Mesenchymal stem cell (in vitro differentiated cells and primary cell): Measurements from ENCODE around the gene TBX2.

ENCODE experiments used
- DNase-seq: peaks from one replicate; pipeline ENCODE4 v3.0.0-alpha.2; 2013
- H2AFZ ChIP-seq: one replicate; pipeline ENCODE4 v1.6.1; 2013; ENCODE audit warnings: low read depth, mild to moderate bottlenecking, control low read depth, inconsistent platforms, low read length, moderate library complexity
- H2AK5ac ChIP-seq: 2 replicates; pipeline ENCODE4 v1.6.1; 2013; ENCODE audit warnings: low read length, moderate library complexity, mild to moderate bottlenecking, inconsistent platforms; ENCODE audit not compliant: severe bottlenecking
- H2BK120ac ChIP-seq: one replicate; pipeline ENCODE4 v1.6.1; 2013; ENCODE audit warnings: low read depth, mild to moderate bottlenecking, inconsistent platforms, low read length, moderate library complexity
- H2BK12ac ChIP-seq, 2 experiments: one replicate each; pipeline ENCODE4 v1.6.1; 2013; ENCODE audit warnings: inconsistent platforms in 2 of 2, low read length in 2 of 2, mild to moderate bottlenecking in 2 of 2, moderate library complexity in 2 of 2, control low read depth in 1 of 2
- H2BK15ac ChIP-seq: one replicate; pipeline ENCODE4 v1.6.1; 2013; ENCODE audit warnings: mild to moderate bottlenecking, low read depth, inconsistent platforms; ENCODE audit not compliant: poor library complexity, severe bottlenecking
- H2BK5ac ChIP-seq: 2 replicates; pipeline ENCODE4 v1.6.1; 2013; ENCODE audit warnings: low read depth, mild to moderate bottlenecking, low read length, control low read depth, inconsistent platforms; ENCODE audit not compliant: poor library complexity, severe bottlenecking
- H3K14ac ChIP-seq, 2 experiments: one replicate each; pipeline ENCODE4 v1.6.1; 2013; ENCODE audit warnings: inconsistent platforms in 2 of 2, low read length in 2 of 2, control low read depth in 1 of 2, mild to moderate bottlenecking in 1 of 2, moderate library complexity in 1 of 2
- H3K18ac ChIP-seq, 2 experiments: one replicate each; pipeline ENCODE4 v1.6.1; 2013; ENCODE audit warnings: inconsistent platforms in 2 of 2, low read length in 2 of 2, control low read depth in 1 of 2, low read depth in 1 of 2, mild to moderate bottlenecking in 1 of 2
- H3K23ac ChIP-seq, 2 experiments: one replicate each; pipeline ENCODE4 v1.6.1; 2013; ENCODE audit warnings: inconsistent platforms in 2 of 2, low read length in 2 of 2, mild to moderate bottlenecking in 2 of 2, moderate library complexity in 2 of 2, control low read depth in 1 of 2
- H3K27ac ChIP-seq: 2 replicates; pipeline ENCODE4 v1.5.1; 2013; ENCODE audit warnings: mild to moderate bottlenecking, moderate library complexity, low read length, control low read depth, inconsistent platforms; ENCODE audit not compliant: poor library complexity, severe bottlenecking
- H3K27me3 ChIP-seq, 2 experiments: 2 replicates each; pipeline versions ENCODE4 v1.6.1 to v1.7.0; 2013; ENCODE audit warnings: low read length in 2 of 2, mild to moderate bottlenecking in 2 of 2, moderate library complexity in 2 of 2, control low read depth in 1 of 2, inconsistent platforms in 1 of 2; ENCODE audit not compliant: control insufficient read depth in 1 of 2, insufficient read depth in 1 of 2
- H3K36me3 ChIP-seq, 2 experiments: 2 replicates each; pipeline versions ENCODE4 v1.6.1 to v1.7.0; 2013; ENCODE audit warnings: low read length in 2 of 2, control low read depth in 1 of 2, inconsistent platforms in 1 of 2, low read depth in 1 of 2, mild to moderate bottlenecking in 1 of 2; ENCODE audit not compliant: insufficient read depth in 2 of 2, control insufficient read depth in 1 of 2
- H3K4ac ChIP-seq, 2 experiments: one replicate each; pipeline ENCODE4 v1.6.1; 2013; ENCODE audit warnings: inconsistent platforms in 2 of 2, low read length in 2 of 2, mild to moderate bottlenecking in 2 of 2, moderate library complexity in 2 of 2, control low read depth in 1 of 2, low read depth in 1 of 2
- H3K4me1 ChIP-seq: 2 replicates; pipeline ENCODE4 v1.6.1; 2013; ENCODE audit warnings: low read depth, low read length, control low read depth; ENCODE audit not compliant: control insufficient read depth, insufficient read depth
- H3K4me2 ChIP-seq: 2 replicates; pipeline ENCODE4 v1.6.1; 2013; ENCODE audit warnings: low read length, mild to moderate bottlenecking, inconsistent platforms; ENCODE audit not compliant: poor library complexity, severe bottlenecking
- H3K4me3 ChIP-seq, 2 experiments: 2 replicates each; pipeline versions ENCODE4 v1.5.1 to v1.7.0; 2013; ENCODE audit warnings: low read length in 2 of 2, mild to moderate bottlenecking in 2 of 2, control low read depth in 1 of 2, low read depth in 1 of 2; ENCODE audit not compliant: insufficient read depth in 1 of 2
- H3K79me1 ChIP-seq: replicated peaks from 2 replicates; pipeline ENCODE4 v1.6.1; 2013; ENCODE audit warnings: mild to moderate bottlenecking, control low read depth, low read length, inconsistent platforms; ENCODE audit not compliant: poor library complexity, severe bottlenecking
- H3K9ac ChIP-seq: 2 replicates; pipeline ENCODE4 v1.7.0; 2013; ENCODE audit warnings: mild to moderate bottlenecking, low read length, moderate library complexity
- H3K9me3 ChIP-seq: 2 replicates; pipeline ENCODE4 v1.7.0; 2013; ENCODE audit warnings: mild to moderate bottlenecking, low read length; ENCODE audit not compliant: control insufficient read depth
- H4K8ac ChIP-seq: one replicate; pipeline ENCODE4 v1.6.1; 2013; ENCODE audit warnings: inconsistent platforms, mild to moderate bottlenecking, low read length, moderate library complexity
- H4K91ac ChIP-seq: one replicate; pipeline ENCODE4 v1.6.1; 2013; ENCODE audit warnings: mild to moderate bottlenecking, low read length, inconsistent platforms
- WGBS: methylation state at CpG from one replicate; pipeline ENCODE4 v1.1.7; 2013; ENCODE audit warnings: mixed read lengths; 5-methylcytosine and 5-hydroxymethylcytosine counted together

The TBX2 gene

GRCh38 chr17:61362852-61363600, 36.6 kb upstream of the TBX2 start:
- Histone ChIP-seq H4K8ac (no peak overlapping the region), H3K27ac (no peak overlapping the region), H2BK12ac (no peak overlapping the region), H2BK120ac (no peak overlapping the region), H2AFZ (no peak overlapping the region), H3K4me2 (no peak overlapping the region), H3K4ac (no peak overlapping the region), H3K79me1 (no peaks in the 10 kb centered on the region), H3K36me3 (peaks cover 0 to under 1% of the 10 kb centered on the region in 2 experiments), H2BK5ac (no peak overlapping the region), H2AK5ac (no peak overlapping the region), H2BK15ac (no peak overlapping the region), H3K14ac (no peak overlapping the region), H3K23ac (no peak overlapping the region), H3K18ac (no peak overlapping the region), H3K9me3 (no peaks in the 10 kb centered on the region), H3K4me1 (peaks cover 4% of the 10 kb centered on the region), H4K91ac (no peak overlapping the region), H3K27me3 (no peaks in the 10 kb centered on the region), H3K4me3 (no peak overlapping the region), H3K9ac (no peak overlapping the region)
- DNase-seq, result no peak
- WGBS, result 95% methylated on average over 7 of the region's 9 CpGs

- WGBS, result 92% methylated on average over 13 of the region's 13 CpGs
Observed at GRCh38 chr17:61363601-61364462, 35.8 kb upstream of the TBX2 start.

GRCh38 chr17:61364463-61364846, 35.2 kb upstream of the TBX2 start:
- H3K23ac ChIP-seq, result no peak overlapping the region
- DNase-seq, result no peak
- H3K9me3 ChIP-seq, result no peaks in the 10 kb centered on the region

More at GRCh38 chr17:61363601-61364462, 35.8 kb upstream of the TBX2 start:
- Histone ChIP-seq H3K4me2 (no peak overlapping the region), H3K18ac (peak overlapping the region in 1 of 2 experiments; percentile 6), H3K4me1 (peaks cover 4% of the 10 kb centered on the region), H4K91ac (no peak overlapping the region), H3K9ac (no peak overlapping the region), H3K4me3 (no peak overlapping the region), H2BK15ac (no peak overlapping the region), H2AFZ (no peak overlapping the region), H3K9me3 (no peaks in the 10 kb centered on the region), H3K23ac (no peak overlapping the region), H2BK120ac (no peak overlapping the region), H3K4ac (no peak overlapping the region), H3K27ac (no peak overlapping the region), H2BK12ac (peak overlapping the region in 1 of 2 experiments; percentile 23), H4K8ac (no peak overlapping the region), H3K36me3 (peaks cover 0 to 3% of the 10 kb centered on the region in 2 experiments), H2BK5ac (no peak overlapping the region), H3K27me3 (no peaks in the 10 kb centered on the region), H3K14ac (no peak overlapping the region), H3K79me1 (no peaks in the 10 kb centered on the region), H2AK5ac (no peak overlapping the region)
- DNase-seq, result no peak

GRCh38 chr17:61366076-61366714, 33.4 kb upstream of the TBX2 start:
- Histone ChIP-seq H2BK5ac (no peak overlapping the region), H4K8ac (no peak overlapping the region), H3K14ac (no peak overlapping the region), H3K4me1 (peaks cover 4% of the 10 kb centered on the region), H2BK12ac (no peak overlapping the region), H2AFZ (no peak overlapping the region), H2BK15ac (peak overlapping the region; percentile 29), H3K9me3 (no peaks in the 10 kb centered on the region), H3K27ac (no peak overlapping the region), H3K9ac (no peak overlapping the region), H4K91ac (no peak overlapping the region), H3K23ac (no peak overlapping the region), H3K36me3 (peaks cover 0 to 3% of the 10 kb centered on the region in 2 experiments), H3K4me2 (no peak overlapping the region), H2AK5ac (no peak overlapping the region), H3K4ac (no peak overlapping the region), H3K4me3 (no peak overlapping the region), H3K27me3 (no peaks in the 10 kb centered on the region), H3K79me1 (no peaks in the 10 kb centered on the region), H3K18ac (no peak overlapping the region), H2BK120ac (no peak overlapping the region)
- WGBS, result 84% methylated on average over 8 of the region's 8 CpGs
- no peak for DNase-seq

More at GRCh38 chr17:61364463-61364846, 35.2 kb upstream of the TBX2 start:
- 98% methylated on average over 2 of the region's 3 CpGs for WGBS
- Histone ChIP-seq H3K4ac (no peak overlapping the region), H3K27ac (no peak overlapping the region), H3K14ac (no peak overlapping the region), H3K4me1 (peaks cover 4% of the 10 kb centered on the region), H2AK5ac (no peak overlapping the region), H2BK15ac (no peak overlapping the region), H3K9ac (no peak overlapping the region), H3K18ac (no peak overlapping the region), H2AFZ (no peak overlapping the region), H3K4me2 (no peak overlapping the region), H3K79me1 (no peaks in the 10 kb centered on the region), H4K8ac (no peak overlapping the region), H4K91ac (no peak overlapping the region), H3K36me3 (peaks cover 0 to 3% of the 10 kb centered on the region in 2 experiments), H2BK5ac (no peak overlapping the region), H3K27me3 (no peaks in the 10 kb centered on the region), H2BK120ac (no peak overlapping the region), H2BK12ac (no peak overlapping the region), H3K4me3 (no peak overlapping the region)
